GM06990 (cell line): ENCODE measurements around the gene OPCML.

Source experiments
- DNase-seq: peaks from one replicate; pipeline ENCODE4 v3.0.0-alpha.2; 2011; ENCODE audit not compliant: insufficient read length; ENCODE audit errors: extremely low read depth
- H3K27me3 ChIP-seq: replicated peaks from 2 replicates; pipeline ENCODE4 v1.6.0; 2011; ENCODE audit warnings: low read length; ENCODE audit not compliant: control insufficient read depth, insufficient read depth
- H3K36me3 ChIP-seq: 2 replicates; pipeline ENCODE4 v1.5.1; 2011; ENCODE audit warnings: low read length; ENCODE audit not compliant: control insufficient read depth, insufficient read depth
- H3K4me3 ChIP-seq: replicated peaks from 2 replicates; pipeline ENCODE4 v1.5.1; 2011; ENCODE audit warnings: low read depth, mild to moderate bottlenecking, control low read depth, low read length
- CTCF ChIP-seq: IDR thresholded peaks from 2 replicates; pipeline ENCODE4 v1.5.1; 2011; ENCODE audit warnings: low read length, control low read depth, mild to moderate bottlenecking, inconsistent platforms; ENCODE audit not compliant: insufficient read depth, poor library complexity, severe bottlenecking

OPCML gene

GRCh38 chr11:132563050-132563449 is 969.3 kb downstream of the OPCML start:
- no peaks in the 10 kb centered on the region for H3K36me3 ChIP-seq
- DNase-seq: no peak
- TF ChIP-seq CTCF: no peak
- H3K4me3 ChIP-seq: no peak overlapping the region
- no peaks in the 10 kb centered on the region for H3K27me3 ChIP-seq

- TF ChIP-seq CTCF: no peak
- no peaks in the 10 kb centered on the region for H3K36me3 ChIP-seq
- H3K27me3 ChIP-seq: no peaks in the 10 kb centered on the region
- no peak for DNase-seq
- H3K4me3 ChIP-seq: no peak overlapping the region
These were observed 970.4 kb downstream of the OPCML start for GRCh38 chr11:132561937-132562336.

GRCh38 chr11:132559331-132560036 is 972.8 kb downstream of the OPCML start:
- Histone ChIP-seq H3K27me3 (no peaks in the 10 kb centered on the region), H3K36me3 (no peaks in the 10 kb centered on the region), H3K4me3 (no peak overlapping the region)
- no peak for TF ChIP-seq CTCF
- no peak for DNase-seq

- no peaks in the 10 kb centered on the region for H3K36me3 ChIP-seq
- DNase-seq: no peak
- no peak overlapping the region for H3K4me3 ChIP-seq
- no peak for TF ChIP-seq CTCF
- no peaks in the 10 kb centered on the region for H3K27me3 ChIP-seq
These were observed 976.0 kb downstream of the OPCML start for GRCh38 chr11:132556316-132556715.

- Histone ChIP-seq H3K27me3 (no peaks in the 10 kb centered on the region), H3K4me3 (no peak overlapping the region), H3K36me3 (no peaks in the 10 kb centered on the region)
- DNase-seq: no peak
- no peak for TF ChIP-seq CTCF
These were observed 976.7 kb downstream of the OPCML start for GRCh38 chr11:132555617-132556016.

- Histone ChIP-seq H3K4me3 (no peak overlapping the region), H3K27me3 (no peaks in the 10 kb centered on the region), H3K36me3 (no peaks in the 10 kb centered on the region)
- no peak for TF ChIP-seq CTCF
- no peak for DNase-seq
These were observed 981.3 kb downstream of the OPCML start for GRCh38 chr11:132551016-132551415.
